Loucy (cell line): ENCODE data around the gene ARHGEF17.

ENCODE experiments used
- H2AFZ ChIP-seq: fragments of 200-600 bp; sonication (generic); 2 replicates; pipeline ENCODE4 v1.6.0; 2016; ENCODE audit warnings: antibody characterized with exemption, mild to moderate bottlenecking, low read length, moderate library complexity
- H3F3A ChIP-seq: fragments of 200-600 bp; 2 replicates; pipeline ENCODE4 v1.6.0; 2016; ENCODE audit warnings: antibody characterized with exemption, low read depth, mild to moderate bottlenecking
- H3K27me3 ChIP-seq: fragments of 200-600 bp; sonication (generic); 2 replicates; pipeline ENCODE4 v1.6.1; 2014; ENCODE audit warnings: low read length, mild to moderate bottlenecking; ENCODE audit not compliant: insufficient read depth, poor library complexity, severe bottlenecking
- H3K36me3 ChIP-seq: fragments of 200-600 bp; sonication (generic); 2 replicates; pipeline ENCODE4 v1.6.1; 2016; ENCODE audit warnings: low read length; ENCODE audit not compliant: insufficient read depth
- H3K4me1 ChIP-seq: fragments of 200-600 bp; sonication (generic); 2 replicates; pipeline ENCODE4 v1.5.1; 2014; ENCODE audit warnings: low read length, mild to moderate bottlenecking; ENCODE audit not compliant: insufficient read depth, poor library complexity, severe bottlenecking
- H3K4me2 ChIP-seq: fragments of 200-600 bp; sonication (generic); 2 replicates; pipeline ENCODE4 v1.6.0; 2014; ENCODE audit warnings: antibody characterized with exemption, low read length, low read depth, mild to moderate bottlenecking; ENCODE audit not compliant: poor library complexity, severe bottlenecking
- H3K4me3 ChIP-seq: fragments of 200-600 bp; sonication (generic); 2 replicates; pipeline ENCODE4 v1.5.1; 2014; ENCODE audit warnings: low read length, mild to moderate bottlenecking, mixed read lengths; ENCODE audit not compliant: poor library complexity, severe bottlenecking
- H3K79me2 ChIP-seq: fragments of 200-600 bp; sonication (generic); 2 replicates; pipeline ENCODE4 v1.6.1; 2014; ENCODE audit warnings: low read length; ENCODE audit not compliant: insufficient read depth
- H3K9ac ChIP-seq: fragments of 200-600 bp; sonication (generic); 2 replicates; pipeline ENCODE4 v1.6.0; 2014; ENCODE audit warnings: mild to moderate bottlenecking, low read depth, low read length, moderate library complexity; ENCODE audit not compliant: poor library complexity, severe bottlenecking
- H3K9me2 ChIP-seq: fragments of 200-600 bp; sonication (generic); replicated peaks from 2 replicates; pipeline ENCODE4 v1.6.1; 2016; ENCODE audit warnings: low read depth, low read length, mixed read lengths
- H3K9me3 ChIP-seq: fragments of 200-600 bp; sonication (generic); 2 replicates; pipeline ENCODE4 v1.6.1; 2014; ENCODE audit warnings: mild to moderate bottlenecking, antibody characterized with exemption, low read length, low read depth; ENCODE audit not compliant: insufficient read depth
- H4K20me1 ChIP-seq: fragments of 200-600 bp; sonication (generic); 2 replicates; pipeline ENCODE4 v1.6.0; 2014; ENCODE audit warnings: antibody characterized with exemption, low read length, mild to moderate bottlenecking; ENCODE audit not compliant: insufficient read depth, poor library complexity, severe bottlenecking
- CTCF ChIP-seq: fragments of 200-600 bp; sonication (generic); conservative IDR thresholded peaks from 2 replicates; pipeline ENCODE4 v1.5.1; 2014; ENCODE audit warnings: mild to moderate bottlenecking, antibody characterized with exemption, low read length
- EZH2phosphoT487 ChIP-seq: fragments of 200-600 bp; IDR thresholded peaks from 2 replicates; pipeline ENCODE4 v1.6.1; 2018; ENCODE audit warnings: antibody characterized with exemption, mild to moderate bottlenecking, moderate library complexity, borderline replicate concordance

The ARHGEF17 gene

GRCh38 chr11:73333640-73334383 lies 25.7 kb downstream of the ARHGEF17 start:
- Histone ChIP-seq H3K79me2 (no peaks in the 10 kb centered on the region), H3F3A (no peaks in the 10 kb centered on the region), H3K4me3 (no peak overlapping the region), H3K36me3 (no peaks in the 10 kb centered on the region), H3K9me3 (no peaks in the 10 kb centered on the region), H3K9ac (no peak overlapping the region), H4K20me1 (no peaks in the 10 kb centered on the region), H3K4me2 (no peak overlapping the region), H2AFZ (no peak overlapping the region), H3K4me1 (peaks cover 21% of the 10 kb centered on the region), H3K27me3 (no peaks in the 10 kb centered on the region), H3K9me2 (no peaks in the 10 kb centered on the region)
- TF ChIP-seq EZH2phosphoT487 = no peak
- no peak for TF ChIP-seq CTCF

- Histone ChIP-seq H2AFZ (0 out of 2 replicates have a peak overlapping the region, but pooled peaks have one; percentile 47), H3K4me1 (peaks cover 21% of the 10 kb centered on the region), H4K20me1 (no peaks in the 10 kb centered on the region), H3K79me2 (no peaks in the 10 kb centered on the region), H3K4me2 (peak overlapping the region; percentile 62), H3K9me2 (no peaks in the 10 kb centered on the region), H3K9ac (peak overlapping the region; percentile 50), H3F3A (no peaks in the 10 kb centered on the region), H3K4me3 (peak overlapping the region; percentile 29), H3K9me3 (no peaks in the 10 kb centered on the region), H3K27me3 (no peaks in the 10 kb centered on the region), H3K36me3 (no peaks in the 10 kb centered on the region)
- no peak for TF ChIP-seq CTCF
- no peak for TF ChIP-seq EZH2phosphoT487
Measured at GRCh38 chr11:73334384-73335203, 26.5 kb downstream of the ARHGEF17 start.

- H3K4me2 ChIP-seq = peak overlapping the region; percentile 62
- H3K27me3 ChIP-seq = no peaks in the 10 kb centered on the region
- H3F3A ChIP-seq = no peaks in the 10 kb centered on the region
- H3K4me1 ChIP-seq = peaks cover 21% of the 10 kb centered on the region
- H4K20me1 ChIP-seq = no peaks in the 10 kb centered on the region
- H3K36me3 ChIP-seq = no peaks in the 10 kb centered on the region
- H2AFZ ChIP-seq = peak overlapping the region; percentile 47; the same call in 1 of the 2 replicates
- no peaks in the 10 kb centered on the region for H3K9me2 ChIP-seq
- H3K79me2 ChIP-seq = no peaks in the 10 kb centered on the region
- peak overlapping the region; percentile 50 for H3K9ac ChIP-seq
- TF ChIP-seq EZH2phosphoT487 (no peak), CTCF (peak; percentile 99)
- H3K9me3 ChIP-seq = no peaks in the 10 kb centered on the region
- H3K4me3 ChIP-seq = peak overlapping the region; percentile 29
Measured at GRCh38 chr11:73335204-73335923, 27.3 kb downstream of the ARHGEF17 start.
